Raji (cell line): ENCODE data around the gene INSYN1.

Experiments used
- POLR2A ChIP-seq: IDR thresholded peaks from 2 replicates; pipeline ENCODE4 v1.6.1; 2011; ENCODE audit warnings: low read depth, low read length, control low read depth; ENCODE audit not compliant: insufficient read depth

The INSYN1 gene

DNA sequence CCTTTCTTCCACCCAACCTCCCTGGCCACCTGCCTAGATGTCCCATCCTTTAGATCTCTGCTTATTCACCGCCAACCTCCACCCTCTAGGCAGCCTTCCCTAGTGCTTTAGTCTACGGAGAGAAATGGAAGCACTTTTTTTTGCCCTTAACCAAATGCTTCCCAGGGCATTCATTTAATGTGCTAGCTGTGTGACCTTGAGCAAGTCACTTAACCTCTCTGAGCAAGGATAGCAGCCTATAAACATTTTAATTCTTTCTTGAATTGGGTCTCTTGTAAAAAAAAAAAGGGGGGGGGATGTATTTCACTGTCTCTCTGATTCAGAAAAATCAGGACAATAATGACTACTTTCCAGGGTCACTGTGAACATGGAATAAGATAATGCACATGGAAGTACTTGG, 3.2 kb upstream of the INSYN1 start:
- no peak for TF ChIP-seq POLR2A

DNA sequence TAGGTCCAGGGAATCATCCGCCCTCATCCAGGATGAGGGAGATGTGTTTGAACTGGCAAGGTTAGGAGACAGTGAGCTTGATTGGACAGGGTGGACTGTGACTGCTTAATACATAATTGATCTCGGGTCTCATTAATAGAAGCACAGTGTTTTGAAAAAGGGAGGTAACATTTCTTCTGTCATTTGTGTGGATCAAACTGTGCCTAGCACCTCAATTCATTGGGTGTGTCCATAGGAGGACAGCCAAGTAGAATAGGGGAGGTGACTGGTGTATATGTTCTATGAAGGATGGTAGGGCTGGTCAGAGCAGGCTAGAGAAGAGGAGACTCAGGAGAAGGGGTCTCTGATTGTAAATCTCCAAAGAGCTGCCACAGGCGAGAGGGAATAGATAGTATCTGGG, 2.8 kb upstream of the INSYN1 start:
- no peak for TF ChIP-seq POLR2A

DNA sequence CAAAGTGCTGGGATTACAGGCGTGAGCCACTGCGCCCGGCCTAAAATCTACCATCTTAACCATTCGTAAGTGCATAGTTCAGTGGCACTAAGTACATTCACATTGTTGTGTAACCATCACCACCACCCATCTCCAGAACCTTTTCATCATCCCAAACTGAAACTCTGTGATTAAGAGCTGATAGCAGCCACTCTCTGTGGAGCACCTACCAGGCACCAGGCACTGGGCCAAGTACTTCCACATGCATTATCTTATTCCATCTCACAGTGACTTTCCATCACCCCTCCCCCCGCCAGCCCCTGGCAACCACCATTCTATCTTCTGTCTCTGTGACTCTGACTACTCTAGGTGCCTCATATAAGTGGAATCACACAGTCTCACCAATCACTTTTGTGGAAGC, 2.3 kb upstream of the INSYN1 start:
- no peak for TF ChIP-seq POLR2A

DNA sequence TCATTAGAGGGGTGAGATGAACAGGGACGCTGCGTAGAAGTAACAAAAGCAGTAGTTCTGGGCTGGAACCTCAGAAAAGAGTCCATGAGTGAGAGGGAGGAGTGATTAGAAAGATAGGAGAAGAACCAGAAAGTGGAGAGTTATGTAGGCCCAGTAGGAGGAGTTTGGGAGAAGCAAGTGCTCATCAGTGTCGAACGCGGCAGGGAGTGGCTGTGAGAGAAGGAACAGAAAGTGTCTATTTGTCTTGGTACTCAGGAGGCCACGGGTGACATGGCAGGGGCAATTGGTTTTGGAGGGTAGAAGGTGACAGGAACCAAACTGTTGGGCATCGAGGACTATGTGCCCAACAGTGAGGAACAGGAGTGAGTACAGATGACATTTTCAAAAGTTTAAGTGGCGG, 1.3 kb upstream of the INSYN1 start:
- TF ChIP-seq POLR2A: no peak

DNA sequence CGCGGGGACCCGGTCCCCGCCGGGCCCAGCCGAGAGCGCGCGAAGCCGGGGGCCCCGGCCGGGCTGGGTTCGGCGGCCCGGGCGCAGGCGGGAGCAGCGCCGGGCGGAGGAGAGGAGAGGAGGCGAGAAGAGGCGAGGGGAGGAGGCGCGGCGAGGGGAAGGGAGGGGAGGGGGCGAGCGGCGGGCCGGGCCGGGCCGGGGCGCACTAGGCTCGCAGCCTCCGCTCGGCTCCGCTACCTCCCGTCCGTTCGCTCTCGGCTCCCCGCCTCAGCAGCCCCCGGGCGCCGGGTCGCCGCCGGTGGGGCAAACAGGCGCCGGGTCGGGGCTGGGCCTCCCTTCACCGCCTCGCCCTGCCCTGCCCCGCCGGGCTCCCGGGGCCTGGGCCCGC, 351 bp downstream of the INSYN1 start:
- no peak for TF ChIP-seq POLR2A

DNA sequence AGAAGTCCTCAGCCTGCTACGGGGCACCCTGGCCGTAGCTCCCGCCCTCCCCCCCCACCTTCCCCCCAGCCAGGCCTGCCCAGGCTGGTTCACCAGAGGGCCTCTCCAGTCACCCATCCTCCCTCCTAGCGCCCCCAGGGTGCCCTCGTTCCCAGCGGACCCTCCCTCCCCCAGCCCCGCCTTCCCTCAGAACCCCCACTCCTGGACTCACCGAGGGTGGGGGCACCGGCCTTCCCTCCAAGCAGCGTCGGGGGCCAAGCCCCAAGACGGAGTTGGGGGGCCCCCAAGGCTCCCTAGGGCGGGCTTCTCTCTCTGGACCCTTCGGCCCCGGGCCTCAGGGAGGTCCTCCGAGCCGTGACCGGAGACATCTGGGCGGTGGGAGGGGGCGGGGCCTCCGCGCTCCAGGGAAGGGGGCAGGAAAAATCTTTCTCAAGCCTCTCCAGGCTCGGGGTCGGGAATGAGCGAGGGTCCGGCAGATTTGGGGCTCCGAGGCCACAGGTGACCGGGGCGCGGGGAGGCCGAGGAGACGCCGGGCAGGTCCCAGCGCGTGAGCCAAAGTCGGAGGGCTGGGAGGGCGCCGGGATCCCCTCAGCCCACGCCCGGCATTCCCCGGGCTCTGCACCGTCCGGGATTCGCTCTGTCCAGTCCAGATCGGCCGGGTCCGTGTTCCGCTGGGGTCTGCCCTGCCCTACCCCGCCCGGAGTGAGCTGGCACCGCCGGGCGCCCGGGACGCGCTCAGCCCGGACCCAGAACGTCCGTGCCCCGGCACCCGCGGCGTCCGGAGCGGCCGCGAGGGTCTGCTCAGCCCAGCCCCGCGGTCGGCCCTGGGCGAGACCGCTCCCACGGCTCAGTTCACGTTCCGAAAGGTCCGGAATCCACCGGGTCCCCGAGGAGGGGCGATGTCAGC, 999 bp downstream of the INSYN1 start:
- no peak for TF ChIP-seq POLR2A

DNA sequence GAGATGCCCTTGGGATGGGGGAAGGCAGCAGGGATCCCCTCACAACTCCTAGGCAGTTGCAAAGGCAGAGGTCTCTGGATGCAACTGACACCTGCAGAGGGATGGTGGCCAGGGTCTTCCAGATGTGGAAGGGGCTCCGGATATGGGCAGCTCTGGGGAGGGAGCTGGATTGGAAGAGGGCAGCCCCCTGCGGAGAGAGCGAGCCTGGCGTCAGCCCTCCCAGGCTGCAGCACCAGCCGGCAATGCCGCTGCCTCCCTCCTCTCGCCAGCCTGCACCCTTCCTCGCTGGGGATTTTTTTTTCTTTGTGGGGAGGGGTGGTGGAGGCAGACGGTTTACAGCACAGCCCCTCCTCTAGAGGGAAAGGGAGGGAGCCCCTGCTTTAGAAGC, 1.6 kb downstream of the INSYN1 start:
- no peak for TF ChIP-seq POLR2A

DNA sequence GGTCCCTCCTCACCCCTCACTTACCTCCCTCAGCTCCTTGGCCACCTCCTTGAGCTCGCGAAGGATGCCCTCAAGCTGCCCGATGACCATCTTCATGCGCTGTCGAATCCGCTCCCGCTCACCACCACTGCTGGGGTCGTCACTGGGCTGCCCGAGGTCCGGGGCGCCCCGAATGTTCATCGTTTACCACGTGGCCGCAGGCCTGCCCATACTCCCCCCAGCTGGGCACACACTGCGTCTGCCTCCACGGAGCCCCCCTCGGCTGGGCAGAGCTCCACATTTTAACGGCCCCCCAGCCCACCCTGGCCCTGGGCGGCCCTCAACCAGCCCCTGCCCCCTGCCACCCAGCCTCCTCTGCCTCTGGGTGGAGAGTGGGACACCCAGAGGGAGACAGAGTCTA, 2.2 kb downstream of the INSYN1 start:
- TF ChIP-seq POLR2A: no peak

DNA sequence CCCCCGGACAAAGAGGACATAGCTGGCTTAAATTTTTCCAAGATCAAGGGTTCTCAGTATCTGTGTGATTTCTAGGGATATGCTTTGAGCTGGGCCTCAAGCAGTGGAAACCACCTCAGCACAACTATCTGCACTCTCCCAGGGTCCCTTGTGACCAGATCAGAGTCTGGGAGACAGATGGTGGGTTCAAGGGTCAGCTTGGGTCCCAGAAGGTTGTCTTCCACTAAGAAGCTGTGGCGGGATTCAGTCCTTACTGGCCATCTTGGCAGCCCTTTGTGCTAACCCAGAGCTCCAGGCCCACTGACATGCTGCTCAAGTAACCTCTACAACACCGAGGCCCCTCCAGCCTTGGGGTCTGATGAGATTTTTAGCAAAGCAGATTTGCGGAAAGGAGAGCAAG, 2.7 kb downstream of the INSYN1 start:
- no peak for TF ChIP-seq POLR2A

DNA sequence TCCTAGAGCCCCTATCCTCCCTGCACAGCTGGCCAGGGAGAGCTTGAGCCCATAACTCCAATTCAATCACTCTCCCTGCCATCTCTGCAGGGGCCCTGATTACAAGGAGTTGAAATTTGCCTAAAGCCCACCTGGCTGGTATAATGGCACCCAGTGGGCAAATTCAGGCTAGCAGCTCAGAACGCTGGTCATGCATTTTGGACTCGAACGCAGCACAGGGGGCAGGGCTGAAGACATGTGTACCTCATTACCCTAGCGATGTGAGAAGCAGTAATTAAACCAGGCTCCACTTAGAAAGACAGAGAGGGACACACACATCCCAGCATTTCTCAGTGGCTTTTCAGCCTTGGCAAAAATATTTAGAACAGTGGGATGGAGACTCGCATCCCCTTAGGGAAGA, 3.2 kb downstream of the INSYN1 start:
- TF ChIP-seq POLR2A: no peak

DNA sequence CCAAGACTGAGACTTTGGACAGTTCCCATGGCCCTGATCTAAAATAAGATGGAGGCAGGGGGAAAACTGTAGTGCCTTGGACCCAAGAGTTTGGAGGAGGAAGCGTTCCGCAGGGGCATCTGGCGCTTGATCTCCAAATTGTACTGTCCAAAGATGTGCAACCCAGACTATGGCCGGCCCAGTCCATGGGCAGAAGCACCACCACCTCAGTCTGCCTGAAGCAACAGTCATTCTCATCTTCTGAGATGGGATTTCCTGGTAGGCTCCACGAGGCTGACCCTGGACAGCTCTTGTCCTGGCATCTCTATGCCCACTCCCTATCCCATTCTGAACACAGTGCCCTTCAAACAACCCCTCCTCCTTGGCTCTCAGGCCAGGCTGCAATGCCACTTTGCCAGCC, 3.6 kb downstream of the INSYN1 start:
- no peak for TF ChIP-seq POLR2A

DNA sequence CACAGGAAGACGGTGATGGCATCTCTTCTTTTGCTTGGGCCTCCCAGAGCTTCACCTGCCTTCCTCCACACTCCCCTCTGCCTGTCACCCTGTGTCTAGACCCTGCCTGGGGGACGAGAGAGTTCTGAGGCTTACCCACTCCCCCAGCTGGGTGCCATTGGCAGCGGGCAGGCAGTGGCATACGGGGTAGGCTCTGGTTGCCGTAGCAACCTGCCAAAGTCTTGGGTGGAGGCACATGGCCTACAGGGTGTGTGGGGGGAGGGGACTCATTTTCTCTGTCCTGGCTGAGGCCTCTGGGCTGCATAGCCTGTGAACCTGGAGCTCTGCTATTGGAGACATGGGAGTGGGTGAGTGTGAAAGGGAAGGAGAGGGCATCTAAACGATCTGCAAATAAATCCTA, 4.4 kb downstream of the INSYN1 start:
- no peak for TF ChIP-seq POLR2A

DNA sequence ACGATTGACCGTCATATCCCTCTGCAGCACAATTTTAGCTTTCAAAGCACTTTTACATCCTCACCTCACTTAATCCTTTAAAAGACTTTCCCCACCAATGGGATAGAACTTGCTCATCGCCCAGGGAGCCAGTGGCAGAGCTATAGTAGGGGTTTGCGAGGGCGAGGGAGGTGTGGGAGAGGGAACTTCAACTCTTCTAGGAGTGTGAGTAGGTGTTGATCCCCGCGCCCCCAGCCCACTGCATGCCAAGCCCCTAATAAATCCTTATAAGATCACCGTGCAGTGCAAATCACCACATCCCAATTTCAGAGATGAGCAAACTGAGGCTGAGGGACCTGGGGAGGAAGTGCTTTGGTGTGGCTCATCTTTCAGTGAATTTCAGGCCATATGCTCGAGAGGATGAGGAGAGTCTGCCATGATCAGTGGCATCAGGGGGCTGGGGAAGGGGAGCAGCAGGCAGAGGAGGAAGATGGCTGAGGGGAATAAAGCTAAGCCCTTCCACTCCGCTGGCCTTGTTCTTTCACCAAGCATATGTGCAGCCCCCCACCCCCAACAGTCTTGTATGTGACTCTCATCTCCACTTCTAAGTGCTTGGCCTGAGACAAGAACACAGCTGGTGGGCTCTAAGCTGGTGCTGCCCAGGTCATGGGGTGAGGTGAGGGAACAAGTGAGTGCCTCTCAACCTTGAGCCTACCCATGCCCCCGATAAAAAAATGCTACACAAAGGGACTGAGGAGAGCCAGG, 5.1 kb downstream of the INSYN1 start:
- TF ChIP-seq POLR2A: no peak

DNA sequence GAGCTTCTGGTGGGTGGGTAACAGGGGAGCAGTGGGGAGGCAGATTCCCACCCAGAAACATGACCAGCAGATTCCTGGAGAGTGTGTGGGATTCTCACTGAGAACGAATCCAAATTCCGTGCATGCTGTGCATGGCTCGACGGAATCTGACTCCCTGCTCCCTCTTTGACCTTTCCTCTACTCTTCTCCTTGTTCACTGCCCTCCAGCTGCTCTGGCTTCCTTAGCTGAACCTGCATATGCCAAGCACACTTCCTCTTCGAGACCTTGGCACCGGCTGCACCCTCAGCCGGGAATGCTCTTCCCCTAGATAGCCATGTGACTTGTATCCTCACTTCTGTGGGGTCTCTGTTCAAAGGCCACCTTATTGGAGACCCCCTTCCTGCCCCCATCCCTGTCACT, 6.3 kb downstream of the INSYN1 start:
- TF ChIP-seq POLR2A: no peak

DNA sequence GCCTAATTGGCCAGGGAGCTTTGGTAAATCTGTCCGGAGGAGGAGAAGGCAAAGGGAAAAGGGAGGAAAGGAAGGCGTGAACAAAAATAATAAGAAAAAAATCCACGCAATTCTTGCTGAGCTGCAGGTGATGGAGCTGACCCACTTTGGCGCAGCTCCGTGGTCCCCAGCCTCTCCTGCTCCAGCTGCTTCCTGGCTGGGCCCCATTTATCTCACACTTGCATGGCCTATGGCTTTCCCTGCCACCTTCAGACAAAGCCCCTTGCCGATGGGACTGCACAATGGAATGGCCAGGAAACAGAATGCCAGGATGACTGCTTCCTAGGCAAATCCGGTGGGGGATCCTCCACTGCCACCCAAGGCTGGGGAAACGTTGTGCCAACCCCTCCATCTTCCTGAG, 6.9 kb downstream of the INSYN1 start:
- no peak for TF ChIP-seq POLR2A

DNA sequence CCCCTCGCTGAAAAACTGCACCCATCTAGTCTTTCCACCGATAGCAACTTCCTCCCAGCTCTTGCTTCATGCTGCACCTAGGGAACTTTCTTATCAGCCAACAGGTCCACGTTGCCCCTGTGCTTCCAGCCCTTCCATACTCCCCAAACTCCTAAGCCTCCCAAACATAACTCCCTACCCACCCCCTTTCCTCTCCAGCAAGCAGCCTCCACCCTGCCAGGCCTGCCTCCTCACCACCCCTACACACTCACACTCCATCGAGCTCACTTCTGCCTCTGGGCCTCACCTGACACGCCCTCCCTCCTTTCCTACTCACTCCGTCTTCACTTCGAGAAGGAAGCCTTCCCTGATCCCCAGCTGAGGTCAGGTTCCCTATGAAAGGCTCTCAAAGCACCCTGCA, 8.1 kb downstream of the INSYN1 start:
- no peak for TF ChIP-seq POLR2A

DNA sequence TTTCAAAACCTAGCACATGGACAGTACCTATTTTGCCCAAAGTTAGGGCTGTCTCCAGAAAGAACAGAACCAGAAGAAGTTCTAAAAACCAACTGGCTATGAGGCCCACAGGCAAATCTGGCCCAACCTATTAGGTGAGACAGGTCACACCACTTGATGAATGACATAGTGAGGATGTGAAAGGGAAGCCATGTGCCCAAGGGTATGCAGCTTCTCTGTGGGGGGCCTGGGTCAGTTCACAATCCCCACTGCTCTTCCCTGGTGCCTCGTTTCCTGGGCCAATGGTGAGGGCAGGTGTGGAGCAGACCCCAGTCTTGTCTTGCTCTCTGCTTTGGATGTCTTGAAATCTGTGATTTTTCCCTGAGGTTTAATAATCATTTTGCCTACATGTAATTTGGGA, 8.9 kb downstream of the INSYN1 start:
- no peak for TF ChIP-seq POLR2A

DNA sequence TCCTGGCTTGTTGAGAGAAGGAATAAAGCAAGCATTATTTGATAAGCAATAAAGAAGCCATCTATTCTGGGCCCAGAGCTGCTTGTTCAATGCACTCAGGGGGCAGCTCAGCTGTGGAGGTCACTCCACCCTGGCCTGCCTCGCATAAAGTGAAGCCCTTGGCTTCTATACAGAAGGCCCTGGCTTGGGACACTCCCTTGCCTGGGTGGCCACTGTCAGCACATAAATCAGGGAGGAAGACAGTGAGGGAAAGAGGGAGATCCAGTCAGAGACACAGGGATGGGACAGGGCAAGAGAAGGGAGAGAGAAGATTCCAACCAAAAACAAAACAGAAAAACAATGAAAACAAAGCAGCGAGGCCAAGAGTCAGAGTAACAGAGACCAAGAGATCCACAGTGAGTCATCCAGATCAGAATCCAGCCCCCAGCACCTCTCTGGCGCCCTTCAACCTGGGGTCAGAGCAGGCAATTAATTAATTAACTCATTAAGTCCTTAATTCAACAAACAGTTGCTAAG, 11.8 kb downstream of the INSYN1 start:
- no peak for TF ChIP-seq POLR2A
